GM08714 (cell line): ENCODE measurements around the gene NKX2-2.
"Not testable (repeated sequence)": the region's sequence is repeated elsewhere in the genome, so short reads cannot be mapped to it uniquely, and the experiment has no call there.

Experiments
- H3K4me3 ChIP-seq: fragments of 200-500 bp; sonication (Bioruptor generic); 2 replicates; pipeline ENCODE4 v1.5.1; 2014; ENCODE audit warnings: mild to moderate bottlenecking, low read length, inconsistent platforms
- ZNF274 ChIP-seq: IDR thresholded peaks from 2 replicates; pipeline ENCODE4 v1.6.1; 2012; ENCODE audit warnings: mild to moderate bottlenecking, low read depth, low read length

The NKX2-2 gene

DNA sequence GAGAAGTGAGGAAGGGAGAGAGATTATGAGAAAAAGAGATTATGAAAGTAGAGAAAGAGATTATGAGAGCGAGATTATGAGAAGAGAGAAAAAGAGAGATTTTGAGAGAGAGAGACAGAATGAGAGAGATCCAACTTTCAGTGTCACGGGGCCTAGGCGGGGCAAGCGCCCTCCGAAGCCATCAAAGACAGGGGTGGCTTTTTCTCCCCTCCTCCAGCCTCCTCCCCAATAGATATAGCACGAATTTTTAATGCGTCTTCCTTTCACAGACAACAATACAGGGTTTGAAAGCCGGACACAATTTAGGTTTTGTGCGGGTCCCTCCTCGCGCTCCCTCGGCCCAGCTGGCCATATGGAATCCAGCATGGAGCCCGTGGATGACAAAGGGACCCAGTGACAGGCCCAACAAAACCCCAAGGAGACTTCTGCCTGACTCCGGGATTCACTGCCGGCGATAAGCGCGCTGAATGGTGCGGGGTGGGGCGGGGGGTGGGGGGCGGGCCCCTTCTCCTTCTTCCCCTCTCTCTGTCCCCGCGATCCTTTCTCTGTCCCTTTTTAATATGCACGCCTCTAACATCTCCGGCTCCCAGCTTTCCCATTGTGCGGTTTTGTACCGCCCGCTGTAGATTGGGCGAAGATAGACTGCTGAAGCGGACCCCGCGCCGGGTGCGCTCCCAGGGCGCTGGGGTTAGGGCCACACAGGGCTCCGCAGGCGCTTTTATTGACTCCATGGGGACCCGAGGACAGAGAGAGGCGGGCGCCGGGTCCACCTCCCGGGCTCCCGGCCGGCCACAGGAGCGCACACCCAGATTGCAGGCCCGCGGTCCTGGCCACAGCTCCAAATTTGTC lies 5.4 kb downstream of the NKX2-2 start:
- TF ChIP-seq ZNF274: no peak
- no peak overlapping the region for H3K4me3 ChIP-seq

DNA sequence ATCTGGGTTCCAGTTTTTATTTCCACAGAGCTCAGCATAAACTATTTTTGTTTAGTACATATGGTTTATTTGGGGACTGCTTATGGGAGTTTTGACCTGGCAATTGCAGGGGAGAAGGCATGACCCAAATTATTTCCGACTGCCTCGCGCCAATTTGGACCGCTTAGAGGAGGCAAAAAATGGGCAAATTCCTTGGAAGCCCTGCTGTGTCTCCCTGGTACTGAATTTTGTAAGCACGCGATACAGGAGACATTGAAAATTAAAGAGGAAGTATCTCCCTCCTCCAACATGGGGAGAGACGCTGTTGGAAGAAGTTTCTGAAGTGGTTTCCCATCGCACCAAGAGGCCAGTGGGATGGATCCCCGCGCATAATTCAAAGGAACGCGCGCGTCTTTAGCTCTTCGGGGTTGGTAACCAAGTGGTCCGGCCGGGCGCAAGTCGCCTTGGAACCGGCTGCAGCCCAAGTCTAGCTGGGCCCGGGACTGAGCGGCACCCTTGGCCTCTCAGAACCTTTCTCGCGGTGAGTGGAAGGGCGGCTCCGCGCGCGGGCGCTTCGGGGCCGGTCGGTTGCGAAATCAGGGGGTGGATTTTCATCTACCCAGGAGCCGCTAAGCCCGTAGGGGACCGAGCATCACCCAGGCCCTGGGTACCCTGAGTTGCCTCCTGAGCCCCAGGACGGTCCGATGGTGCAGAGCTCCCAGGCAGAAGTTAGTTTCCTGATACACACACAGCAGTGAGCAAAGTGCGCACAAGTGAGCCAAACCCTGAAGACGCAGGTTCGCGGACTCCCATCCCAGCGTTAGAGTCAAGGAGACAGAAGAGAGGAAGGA lies 6.2 kb downstream of the NKX2-2 start:
- no peak for TF ChIP-seq ZNF274
- no peak overlapping the region for H3K4me3 ChIP-seq

DNA sequence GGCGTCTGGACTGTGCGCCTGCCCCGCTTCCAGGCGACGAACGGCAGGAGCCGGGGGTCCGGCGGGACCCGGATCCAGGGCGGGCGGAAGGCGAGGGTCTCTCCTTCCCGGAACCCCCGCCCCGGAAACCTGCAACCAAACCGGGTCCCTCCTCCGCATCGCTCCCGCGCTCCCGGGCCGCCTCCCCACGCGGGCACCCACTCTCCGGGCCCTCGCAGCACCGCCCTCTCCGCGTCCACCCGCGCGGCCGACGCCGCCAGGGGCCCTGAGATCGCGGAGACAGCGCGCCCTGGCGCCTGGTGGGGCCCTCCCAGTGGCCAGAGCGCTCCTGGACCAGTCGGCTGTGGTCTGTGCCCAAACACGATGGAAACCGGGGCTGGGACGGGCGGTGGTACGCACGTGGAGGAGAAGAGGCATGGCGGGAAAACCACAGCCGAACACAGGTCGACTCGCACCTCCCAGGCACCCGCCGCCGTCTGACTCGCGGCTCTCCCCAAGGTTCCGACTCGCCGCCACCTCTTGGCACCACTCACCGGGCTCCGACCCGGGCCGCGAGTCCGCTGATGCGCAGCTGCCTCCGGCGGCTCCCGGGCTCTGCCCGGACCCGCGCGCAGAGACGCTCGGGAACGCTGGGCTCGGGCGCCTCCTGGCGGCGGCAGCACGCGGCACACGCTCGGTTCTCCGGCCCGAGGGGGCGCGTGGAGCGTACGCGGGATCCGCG lies 7.9 kb downstream of the NKX2-2 start:
- H3K4me3 ChIP-seq: peak overlapping the region; percentile 50; the same call in 1 of the 2 replicates
- no peak for TF ChIP-seq ZNF274

DNA sequence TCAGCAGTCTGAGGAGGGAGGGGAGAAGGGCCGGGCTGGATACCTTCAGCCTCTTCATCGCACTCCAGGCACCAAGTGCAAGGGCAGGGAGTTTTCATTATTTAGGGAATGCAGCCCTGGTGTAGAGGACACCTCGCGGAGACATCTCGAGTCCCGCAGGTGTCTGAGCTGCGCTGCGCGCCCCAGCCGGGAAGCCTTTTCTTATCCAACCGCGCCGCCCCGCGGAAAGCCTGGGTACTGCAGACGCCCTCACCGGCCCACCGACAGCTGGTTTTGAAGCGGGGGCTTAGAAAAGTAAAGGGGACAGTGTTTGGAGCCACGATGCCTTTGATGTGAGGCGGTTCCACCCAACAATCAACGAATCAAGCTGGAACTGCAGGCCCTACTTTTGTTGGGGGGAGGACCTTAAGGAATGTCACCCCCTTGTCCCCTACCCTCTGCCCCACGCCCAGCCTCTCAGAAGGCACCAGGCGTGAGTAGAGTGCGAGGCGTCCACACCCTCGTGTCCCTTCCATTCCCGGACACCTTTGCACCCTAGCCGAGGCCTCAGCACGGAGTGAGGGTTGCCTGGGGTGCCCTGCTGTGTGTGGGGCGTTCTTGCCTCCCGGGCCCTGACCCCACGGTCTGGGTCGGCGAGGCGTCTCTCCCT lies 8.6 kb downstream of the NKX2-2 start:
- H3K4me3 ChIP-seq: peak overlapping the region; percentile 50; the same call in 1 of the 2 replicates
- TF ChIP-seq ZNF274: no peak

DNA sequence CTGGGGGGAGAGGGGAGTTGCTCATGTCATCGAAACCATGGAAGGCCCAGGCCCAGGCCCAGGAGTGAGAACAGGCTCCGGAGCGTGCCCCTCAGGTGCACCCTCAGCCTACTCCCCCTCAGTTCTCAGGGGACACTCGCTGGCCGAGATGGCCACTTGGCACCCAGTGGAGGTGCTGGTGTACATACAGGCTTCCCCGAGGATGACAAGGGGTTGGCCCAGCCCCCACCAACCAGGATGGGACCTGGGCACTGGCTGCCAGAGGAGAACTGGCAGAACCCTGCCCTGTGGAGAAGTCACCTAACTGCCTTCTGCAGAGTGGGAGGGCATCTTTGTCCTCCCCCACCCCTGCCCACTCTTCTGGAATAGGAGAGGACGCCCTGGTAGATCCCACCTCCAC lies 9.5 kb downstream of the NKX2-2 start:
- no peak for TF ChIP-seq ZNF274
- H3K4me3 ChIP-seq: no peak overlapping the region

DNA sequence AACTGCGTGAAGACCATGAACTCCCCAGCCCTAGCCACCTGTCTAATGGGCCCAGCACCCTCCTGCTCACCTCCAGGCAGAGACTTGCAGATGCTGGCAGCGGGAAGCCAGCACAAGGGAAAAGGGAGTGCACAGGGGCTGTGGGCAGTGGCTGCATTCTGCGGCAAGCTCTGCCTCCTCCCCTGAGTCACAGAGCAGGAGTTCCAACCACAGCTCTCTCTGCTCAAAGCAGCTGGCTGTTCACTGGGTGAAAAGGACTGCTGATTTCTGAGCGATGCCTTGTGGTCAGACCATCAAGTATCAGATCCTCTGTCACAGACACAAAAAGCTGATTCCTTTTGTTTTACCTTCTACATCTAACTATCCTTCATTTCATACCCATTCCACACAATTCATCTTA lies 10.5 kb downstream of the NKX2-2 start:
- H3K4me3 ChIP-seq: no peak overlapping the region
- no peak for TF ChIP-seq ZNF274

DNA sequence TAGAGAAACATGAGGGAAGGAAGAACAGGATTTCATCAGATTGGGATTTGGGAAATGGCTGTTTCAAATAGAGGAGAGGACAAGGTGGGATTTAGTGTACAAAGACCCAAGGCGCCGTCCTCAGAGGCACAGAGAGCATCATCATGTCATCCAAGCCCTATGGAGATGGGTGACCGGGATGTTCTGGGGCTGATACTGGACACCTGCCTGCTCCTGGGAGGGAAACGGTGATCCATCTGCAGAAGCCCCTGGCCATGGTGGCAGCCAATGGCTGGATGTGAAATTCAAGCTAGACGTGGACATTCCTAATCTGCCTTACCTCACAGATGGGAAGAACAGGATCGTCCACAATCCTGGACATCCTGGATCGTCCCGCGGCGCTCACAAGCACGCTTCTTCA lies 12.7 kb downstream of the NKX2-2 start:
- no peak for TF ChIP-seq ZNF274
- no peak overlapping the region for H3K4me3 ChIP-seq

DNA sequence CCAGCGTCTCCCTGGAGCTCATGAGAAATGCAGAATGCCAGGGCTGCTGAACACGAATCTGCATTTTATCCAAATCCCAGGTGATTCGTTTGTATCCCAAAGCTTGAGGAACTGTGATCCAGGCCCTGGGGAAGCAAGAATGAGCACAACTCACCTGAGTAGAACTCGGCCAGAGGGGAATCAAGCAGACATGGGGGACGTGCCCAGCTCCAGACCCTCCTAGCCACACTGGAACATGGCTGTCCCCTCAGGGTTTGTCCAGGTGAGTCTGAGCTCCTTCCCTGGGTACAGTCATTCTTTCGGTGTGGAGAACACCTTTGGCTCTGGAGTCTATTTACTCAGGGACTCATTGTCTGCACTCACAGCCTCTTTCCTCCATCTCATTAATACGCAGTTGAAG lies 13.3 kb downstream of the NKX2-2 start:
- TF ChIP-seq ZNF274: no peak
- no peak overlapping the region for H3K4me3 ChIP-seq

DNA sequence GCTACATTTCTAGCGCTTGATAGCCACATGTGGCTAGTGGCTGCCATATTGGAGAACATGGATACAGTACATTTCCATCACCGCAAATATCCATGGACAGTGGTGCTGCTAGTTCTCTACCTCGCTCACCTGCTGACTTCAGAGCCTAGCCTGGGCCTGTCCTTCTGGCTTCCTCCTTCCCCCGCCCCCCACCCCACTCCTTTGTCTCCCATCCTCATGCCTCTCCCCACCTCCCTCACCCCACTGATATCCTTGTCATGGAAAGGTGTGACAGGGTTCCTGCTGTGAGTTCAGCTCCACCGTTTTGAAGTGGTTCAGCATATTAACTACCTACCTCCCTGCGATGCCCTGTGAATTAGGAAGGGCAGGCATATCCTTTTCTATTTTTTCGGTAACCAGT lies 14.2 kb downstream of the NKX2-2 start:
- H3K4me3 ChIP-seq: no peak overlapping the region
- TF ChIP-seq ZNF274: no peak

DNA sequence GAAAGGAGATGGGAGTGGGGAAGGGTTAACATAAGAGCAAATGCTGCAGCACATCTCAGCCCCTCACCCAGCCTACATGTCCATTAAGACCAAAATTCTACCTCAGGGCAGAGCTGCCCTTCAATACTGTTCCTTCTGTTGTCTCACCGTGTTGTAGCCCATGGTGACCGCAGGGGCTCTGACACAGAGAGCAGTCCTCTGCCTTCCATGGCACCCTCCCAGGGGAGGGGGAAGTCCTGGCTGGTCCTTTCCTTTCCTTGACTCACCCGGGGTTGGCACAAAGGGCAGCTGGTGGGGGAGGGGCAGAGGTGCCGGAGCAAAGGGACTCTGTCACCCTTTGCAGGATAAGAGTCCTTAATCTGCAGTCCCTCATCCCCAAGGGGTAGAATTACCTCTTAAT lies 15.2 kb downstream of the NKX2-2 start:
- H3K4me3 ChIP-seq: no peak overlapping the region
- TF ChIP-seq ZNF274: no peak

DNA sequence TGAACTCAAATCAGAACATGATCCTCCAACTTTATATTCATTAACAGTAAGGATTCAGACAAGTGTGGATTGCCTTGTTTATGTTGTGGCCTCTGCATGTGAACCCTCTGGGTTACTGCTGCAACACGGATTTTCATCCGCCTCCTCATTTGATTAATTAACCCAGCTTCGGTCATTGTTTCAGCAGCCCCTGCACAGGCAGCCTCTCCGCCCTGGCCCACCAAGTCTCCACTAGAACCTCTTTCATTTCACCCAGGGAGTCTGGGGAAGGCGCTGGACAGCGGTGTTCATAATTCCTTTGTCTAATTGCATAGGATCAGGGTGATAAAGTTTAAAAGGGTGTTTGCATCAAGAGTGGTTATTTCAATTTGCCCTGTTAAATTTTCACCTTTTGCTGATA lies 15.7 kb downstream of the NKX2-2 start:
- H3K4me3 ChIP-seq: no peak overlapping the region
- TF ChIP-seq ZNF274: no peak

DNA sequence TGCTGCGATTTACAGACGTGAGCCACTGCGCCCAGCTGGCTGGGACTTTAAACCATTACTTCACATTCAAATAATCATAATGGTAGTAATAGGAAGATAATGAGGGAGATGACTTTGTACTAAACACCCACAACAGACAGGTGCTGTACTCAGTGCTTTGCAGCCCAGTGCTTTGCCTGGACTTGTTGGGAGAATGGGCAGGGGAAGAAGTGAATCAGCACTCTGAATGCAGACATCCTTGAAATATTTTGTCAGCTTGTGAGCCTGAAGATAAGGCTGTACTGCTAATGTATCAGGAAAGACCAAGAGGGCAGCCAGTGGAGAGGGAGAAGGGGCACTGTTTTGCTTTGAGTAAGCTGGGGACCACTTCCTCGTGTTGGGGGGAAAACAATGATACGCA lies 17.4 kb downstream of the NKX2-2 start:
- TF ChIP-seq ZNF274: no peak
- no peak overlapping the region for H3K4me3 ChIP-seq

DNA sequence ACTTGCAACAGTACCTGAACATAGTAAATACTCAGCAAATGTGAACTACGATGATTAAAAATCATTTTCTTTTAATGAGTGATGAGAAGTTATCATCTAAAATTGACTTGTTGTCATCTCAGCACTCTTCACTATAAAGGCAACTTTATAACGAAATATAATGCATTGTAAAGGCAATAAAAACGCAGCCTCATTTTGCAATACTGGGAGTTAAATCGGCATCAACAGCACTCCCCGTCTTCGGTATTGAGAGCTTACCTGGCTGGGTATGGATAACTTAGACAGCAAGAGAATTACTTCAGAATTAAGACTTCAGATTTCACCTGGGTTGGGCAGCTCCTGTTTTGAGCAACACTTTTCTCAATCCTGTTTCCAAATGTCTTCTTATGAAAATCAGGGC lies 20.8 kb downstream of the NKX2-2 start:
- no peak overlapping the region for H3K4me3 ChIP-seq
- TF ChIP-seq ZNF274: no peak

DNA sequence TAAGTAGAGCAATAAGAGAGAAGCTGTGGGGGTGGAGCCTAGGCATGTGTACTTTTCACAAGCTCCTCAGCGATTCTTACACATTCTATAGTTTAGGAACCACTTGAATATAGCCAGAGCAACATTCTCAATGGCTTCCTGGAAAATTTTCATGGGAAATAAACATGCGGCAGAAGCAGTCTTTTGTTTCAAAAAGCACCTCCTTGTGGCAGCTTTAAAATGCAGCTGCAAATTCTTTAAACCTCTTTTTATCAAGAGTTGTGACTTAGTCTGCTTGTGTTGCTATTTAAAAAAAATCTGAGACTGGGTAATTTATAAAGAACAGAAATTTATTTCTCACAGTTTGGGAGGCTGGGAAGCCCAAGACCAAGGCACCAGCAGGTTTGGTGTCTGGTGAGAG lies 23.8 kb downstream of the NKX2-2 start:
- H3K4me3 ChIP-seq: no peak overlapping the region
- TF ChIP-seq ZNF274: no peak

DNA sequence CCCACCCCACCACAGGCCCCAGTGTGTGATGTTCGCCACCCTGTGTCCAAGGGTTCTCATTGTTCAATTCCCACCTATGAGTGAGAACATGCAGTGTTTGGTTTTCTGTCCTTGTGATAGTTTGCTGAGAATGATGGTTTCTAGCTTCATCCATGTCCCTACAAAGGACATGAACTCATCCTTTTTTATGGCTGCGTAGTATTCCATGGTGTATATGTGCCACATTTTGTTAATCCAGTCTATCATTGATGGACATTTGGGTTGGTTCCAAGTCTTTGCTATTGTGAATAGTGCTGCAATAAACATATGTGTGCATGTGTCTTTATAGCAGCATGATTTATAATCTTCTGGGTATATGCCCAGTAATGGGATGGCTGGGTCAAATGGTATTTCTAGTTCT lies 33.7 kb downstream of the NKX2-2 start:
- not testable (repeated sequence) for H3K4me3 ChIP-seq
